ENCODE data around the gene SOX3.

The SOX3 gene

DNA sequence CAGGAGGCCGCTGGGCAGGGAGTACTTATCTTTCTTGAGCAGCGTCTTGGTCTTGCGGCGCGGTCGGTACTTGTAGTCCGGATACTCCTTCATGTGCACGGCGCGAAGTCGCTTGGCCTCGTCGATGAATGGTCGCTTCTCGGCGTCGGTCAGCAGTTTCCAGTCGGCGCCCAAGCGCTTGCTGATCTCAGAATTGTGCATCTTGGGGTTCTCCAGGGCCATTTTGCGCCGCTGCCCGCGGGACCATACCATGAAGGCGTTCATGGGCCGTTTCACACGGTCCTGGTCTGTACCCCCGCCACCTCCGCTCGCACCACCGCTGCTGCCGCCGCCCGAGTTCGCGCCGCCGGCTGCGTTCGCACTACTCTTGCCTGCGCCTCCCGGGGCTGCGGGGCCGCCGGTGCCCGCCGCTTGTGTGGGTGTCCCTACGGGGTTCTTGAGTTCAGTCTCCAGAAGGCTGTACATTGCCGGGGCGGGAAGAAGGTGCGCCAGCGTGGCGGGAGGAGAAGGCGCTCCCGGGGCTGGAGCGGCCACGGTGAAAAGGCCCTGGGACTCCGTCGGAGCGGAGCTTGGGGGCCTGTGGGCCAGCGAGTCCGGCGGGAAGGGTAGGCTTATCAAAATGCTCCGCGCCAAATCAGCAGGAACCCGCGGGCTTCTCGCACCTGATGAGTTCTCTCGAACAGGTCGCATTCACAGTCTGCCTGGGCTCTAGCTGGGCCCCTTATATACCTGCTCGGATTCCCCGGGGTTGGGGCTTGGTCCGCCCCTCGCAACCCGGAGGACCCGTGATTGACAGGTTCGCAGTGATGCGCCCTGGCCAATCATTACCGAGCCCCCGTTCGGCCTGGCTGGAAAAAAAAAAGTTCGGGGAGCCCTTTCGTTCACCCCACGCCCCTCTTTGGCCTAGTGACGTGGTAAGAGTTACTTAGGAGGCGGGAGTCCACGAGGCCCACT is at the start of gene SOX3:
SOX3 (minus strand) TSS at position 699 of the 954 bp plus-strand sequence; CDS start at position 690, 9 bp downstream.
- no peak for DNase-seq

DNA sequence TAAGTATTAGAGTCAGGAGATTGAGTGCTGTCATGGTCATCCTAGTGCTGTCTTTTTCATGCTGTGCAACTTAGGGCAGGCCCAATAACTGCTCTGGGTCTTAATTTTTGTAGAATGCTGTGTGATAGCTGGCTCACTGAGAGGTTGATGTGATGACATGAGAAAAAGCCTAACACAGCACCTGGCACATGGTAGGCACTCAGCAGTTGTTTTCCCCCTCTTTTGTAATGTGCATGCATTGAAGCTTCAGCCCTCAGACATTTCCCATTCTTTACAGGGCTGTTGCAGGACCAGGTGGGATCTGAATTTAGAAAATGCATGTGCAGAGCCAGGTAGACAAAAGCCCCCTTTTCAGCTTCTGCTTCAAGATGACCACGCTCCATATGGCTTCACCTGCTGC is 44.1 kb upstream of the SOX3 start:
- DNase-seq, result no peak

DNA sequence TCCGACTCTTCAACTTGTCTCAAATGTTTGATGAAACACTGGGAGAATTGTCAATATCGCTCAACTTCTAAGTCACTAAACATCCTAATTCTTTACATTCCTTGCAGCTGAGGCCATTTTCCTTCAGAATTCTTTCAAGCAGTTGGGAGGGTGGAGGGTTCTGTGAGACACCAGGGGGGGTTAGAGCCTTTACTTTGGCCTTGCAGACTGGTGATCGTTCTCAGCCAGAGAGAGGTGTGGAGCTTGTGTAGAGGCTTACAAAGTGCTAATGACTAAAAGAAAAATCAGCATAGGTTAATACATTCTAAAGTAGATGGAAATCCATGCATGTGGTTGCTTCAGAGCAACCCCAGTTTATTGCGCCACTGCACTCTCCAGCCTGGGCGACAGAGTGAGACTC is 21.3 kb upstream of the SOX3 start:
- no peak for DNase-seq

DNA sequence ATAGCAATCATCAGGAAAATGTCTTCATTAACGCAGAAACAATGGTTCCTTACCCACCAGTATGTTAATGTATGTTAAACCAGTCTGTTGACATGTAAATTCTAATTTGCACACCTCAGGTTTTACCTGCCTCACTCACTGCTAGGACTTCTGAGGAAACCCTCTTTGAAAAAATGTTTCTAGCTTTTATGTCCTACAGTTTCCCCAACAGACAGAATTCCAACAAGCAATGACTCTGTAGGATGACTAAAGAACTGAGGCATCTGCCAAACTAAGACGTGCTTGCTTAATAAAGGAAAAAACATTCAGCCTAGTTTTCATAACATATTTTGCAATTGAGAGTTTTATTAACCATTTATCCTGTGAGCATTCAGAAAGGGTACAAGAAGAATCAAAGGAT is 20.6 kb upstream of the SOX3 start:
- DNase-seq, result no peak

DNA sequence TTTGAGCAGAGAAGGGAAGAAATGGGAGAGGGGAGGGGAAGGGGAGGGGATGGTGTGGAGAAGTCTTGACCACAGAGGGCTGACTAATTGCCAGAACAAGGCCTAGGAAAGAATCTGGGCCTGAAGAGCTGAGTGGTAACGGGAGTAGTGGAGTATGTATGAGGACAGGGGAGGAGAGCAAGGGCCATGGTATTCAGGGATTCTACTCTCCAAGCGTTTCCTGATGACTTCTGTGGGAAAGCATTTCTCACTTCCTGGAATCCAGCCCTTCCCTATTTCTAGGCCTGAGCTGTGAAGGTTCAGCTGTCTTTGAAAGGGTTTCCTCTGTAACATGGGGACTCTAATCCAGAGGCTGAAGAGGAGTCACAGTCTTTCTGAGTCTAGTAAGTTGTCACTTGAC is 19.7 kb upstream of the SOX3 start:
- DNase-seq, result no peak

DNA sequence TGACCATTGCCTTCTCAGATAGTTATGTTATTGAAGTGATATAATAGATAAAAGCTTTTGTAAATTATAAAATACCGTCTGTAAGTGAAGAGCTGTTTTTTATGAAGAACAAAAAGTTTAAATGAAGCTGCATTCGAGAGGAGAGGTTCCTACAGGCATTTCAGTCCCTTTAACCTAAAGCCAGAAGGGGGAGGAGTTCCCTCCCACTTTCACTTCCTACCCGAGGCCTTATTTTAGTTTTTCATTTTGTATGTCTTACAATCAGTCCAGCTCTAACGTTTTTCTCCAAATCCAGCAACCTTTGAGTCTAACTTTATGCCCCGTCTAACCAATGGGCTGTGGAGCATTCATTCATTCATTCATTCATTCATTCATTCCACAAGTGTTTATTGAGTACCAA is 16.5 kb upstream of the SOX3 start:
- no peak for DNase-seq

DNA sequence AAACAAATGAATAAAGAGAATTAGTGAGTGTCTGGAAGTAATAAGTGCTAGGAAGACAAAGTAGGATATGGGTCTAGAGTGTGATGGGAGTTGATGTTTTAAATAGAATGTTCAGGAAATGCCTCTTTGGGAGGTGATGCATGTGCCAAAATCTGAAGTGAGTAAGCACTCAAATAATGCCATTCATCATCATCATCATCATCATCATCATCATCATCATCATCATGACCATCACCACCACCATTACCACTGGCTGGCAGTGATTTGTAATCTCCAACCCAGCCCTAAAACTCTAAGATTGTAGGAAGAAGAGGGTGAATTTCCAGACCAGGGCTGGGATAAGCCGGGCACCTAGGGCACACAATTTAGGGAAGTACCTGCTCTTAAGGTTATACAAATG is 9.7 kb upstream of the SOX3 start:
- DNase-seq, result no peak

DNA sequence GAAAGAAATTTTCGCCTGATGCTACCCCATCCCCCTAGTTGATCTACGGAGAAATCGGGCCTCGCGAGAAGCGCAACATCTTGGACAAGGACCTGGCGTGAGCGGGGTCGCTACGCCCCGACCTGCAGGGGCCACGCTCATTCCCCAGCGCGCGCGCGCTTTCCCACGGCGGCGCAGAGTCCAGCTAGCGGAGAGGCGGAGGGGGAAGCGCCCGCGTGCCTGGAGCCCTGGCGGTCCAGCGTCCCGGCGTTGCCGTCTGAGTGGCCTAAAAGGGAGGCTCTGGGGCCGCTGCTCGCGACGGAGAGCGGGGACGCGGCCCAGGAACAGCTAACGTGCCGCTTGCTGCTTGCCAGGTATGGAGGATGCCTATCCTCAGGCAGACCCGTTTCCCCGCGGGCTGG is 6.0 kb upstream of the SOX3 start:
- no peak for DNase-seq

DNA sequence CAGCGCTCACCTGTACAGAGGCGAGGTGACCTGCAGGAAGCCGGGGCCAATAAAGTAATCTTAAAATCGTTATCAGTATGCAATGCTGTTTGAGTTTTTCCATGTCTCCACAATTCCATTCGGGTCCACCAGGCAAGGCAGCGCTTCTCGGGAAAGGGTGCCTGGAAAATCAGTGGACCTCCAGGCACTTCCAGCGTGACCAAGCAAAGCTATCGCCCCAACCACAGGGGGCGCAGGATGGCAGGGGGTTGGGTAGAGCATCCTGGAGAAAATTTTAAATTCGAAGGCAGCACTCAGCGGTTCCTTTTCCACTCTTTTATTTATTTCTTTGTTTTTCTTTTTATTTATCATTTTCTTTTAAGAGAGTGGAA is 5.4 kb upstream of the SOX3 start:
- no peak for DNase-seq

DNA sequence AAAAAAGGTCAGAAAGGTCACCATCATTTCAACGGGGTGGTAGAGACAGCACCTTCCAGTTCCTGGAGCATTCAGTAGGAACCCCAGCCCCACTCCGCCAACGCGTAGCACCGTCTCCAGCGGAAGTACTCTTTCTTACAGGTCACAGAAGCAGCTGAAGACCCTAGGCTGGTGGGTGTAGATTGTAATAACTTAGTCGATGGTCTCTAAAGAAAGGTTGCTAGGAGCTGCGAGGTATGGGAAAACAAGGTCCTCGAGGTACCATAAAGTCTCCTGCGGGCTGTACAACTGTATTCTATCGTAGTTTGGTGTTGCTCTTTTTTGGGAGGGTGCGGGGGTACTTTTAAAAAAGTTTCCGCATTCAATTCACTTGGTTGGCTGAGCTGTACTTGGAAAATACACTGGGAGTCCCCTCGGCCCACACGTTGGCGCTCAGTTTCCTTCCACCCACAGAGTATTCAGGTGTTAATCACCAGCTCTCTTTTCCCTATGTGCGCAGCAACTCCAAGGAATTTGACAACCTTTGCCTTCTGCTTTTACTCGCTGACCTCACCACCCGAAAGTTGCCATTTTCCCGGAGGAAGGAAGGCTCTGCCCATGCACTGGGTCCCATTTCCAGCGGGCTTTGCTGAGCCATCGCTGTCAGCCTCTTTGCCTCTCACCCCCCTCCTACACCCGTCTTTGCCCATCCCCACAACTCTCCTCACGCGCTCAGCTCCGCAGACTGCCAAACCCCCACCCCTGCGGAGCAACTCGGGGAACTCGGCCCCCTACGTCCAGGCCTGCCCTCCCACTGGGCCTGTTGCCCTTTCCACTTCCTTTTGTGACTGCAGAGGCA is 4.8 kb upstream of the SOX3 start:
- DNase-seq, result no peak

DNA sequence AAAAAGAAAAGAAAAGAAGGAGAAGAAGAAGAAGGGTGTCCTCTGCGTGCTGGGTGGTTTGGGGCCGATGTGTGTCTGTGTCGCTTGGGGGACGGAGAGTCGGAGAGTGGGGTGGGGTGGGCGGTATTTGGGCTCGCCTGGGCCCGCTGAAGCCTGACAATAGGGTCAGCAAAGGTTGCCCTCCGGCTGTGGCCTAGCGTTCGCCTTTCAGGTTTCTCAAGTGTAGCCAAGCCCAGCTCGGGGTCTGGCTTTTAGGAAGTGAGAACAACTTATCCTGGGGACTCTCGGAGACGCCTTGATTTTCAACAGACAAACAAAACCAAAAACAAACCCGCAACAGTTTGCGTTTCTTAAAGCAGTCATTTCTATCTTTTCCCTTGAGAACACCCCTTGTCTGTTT is 4.1 kb upstream of the SOX3 start:
- DNase-seq, result no peak

DNA sequence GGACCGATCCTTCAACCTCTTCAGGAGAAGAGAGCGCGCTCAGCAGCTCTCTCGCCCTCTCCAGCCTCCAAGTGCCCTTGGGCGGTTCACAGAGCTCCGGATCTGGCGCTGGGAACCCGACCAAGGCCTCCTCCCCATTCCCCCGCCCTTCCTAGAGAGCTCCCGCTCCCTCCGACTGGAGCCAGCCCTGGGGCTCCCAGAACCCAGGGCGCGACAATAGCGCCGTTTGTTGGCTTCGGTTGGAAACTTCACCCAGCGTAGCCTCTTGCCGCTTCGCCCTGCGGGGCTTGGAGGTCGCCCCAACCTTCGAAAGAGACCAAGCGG is 3.1 kb upstream of the SOX3 start:
- DNase-seq, result no peak

DNA sequence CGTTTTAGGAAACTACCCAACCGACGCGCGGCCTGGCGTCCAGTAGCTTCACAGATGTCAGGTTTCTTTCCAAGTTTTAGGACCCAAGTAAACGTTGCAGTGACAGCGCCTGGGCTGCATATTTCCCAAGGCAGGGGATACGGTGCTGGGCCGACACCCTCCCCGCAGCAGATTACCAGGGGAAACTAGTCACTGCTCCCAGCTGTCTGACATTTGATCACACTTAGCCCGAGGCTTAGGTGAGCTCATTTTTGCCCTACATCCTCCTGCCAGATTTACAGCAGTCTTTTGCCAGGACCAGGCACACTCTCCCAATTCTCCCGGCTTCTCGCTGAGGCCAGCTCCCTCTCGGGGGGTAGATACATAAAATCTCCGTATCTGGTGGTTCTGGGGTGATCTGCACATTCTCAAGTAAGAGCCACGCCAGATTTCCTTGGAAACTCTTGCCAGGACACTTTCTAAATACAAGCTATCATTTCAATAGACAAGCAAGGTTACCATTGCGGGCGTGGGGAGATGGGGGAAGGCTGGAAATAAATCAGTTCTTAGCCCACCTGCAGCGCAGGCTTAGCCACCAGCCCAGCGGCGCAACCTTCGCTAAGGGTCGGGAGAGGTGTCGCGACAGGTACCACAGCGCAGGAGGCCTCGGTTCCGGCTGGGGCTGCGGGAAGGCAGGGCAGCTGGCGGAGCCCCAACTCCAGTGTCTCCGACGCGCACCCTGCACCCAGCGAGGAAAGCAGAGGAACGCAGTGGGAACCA is 2.5 kb upstream of the SOX3 start:
- DNase-seq, result no peak

DNA sequence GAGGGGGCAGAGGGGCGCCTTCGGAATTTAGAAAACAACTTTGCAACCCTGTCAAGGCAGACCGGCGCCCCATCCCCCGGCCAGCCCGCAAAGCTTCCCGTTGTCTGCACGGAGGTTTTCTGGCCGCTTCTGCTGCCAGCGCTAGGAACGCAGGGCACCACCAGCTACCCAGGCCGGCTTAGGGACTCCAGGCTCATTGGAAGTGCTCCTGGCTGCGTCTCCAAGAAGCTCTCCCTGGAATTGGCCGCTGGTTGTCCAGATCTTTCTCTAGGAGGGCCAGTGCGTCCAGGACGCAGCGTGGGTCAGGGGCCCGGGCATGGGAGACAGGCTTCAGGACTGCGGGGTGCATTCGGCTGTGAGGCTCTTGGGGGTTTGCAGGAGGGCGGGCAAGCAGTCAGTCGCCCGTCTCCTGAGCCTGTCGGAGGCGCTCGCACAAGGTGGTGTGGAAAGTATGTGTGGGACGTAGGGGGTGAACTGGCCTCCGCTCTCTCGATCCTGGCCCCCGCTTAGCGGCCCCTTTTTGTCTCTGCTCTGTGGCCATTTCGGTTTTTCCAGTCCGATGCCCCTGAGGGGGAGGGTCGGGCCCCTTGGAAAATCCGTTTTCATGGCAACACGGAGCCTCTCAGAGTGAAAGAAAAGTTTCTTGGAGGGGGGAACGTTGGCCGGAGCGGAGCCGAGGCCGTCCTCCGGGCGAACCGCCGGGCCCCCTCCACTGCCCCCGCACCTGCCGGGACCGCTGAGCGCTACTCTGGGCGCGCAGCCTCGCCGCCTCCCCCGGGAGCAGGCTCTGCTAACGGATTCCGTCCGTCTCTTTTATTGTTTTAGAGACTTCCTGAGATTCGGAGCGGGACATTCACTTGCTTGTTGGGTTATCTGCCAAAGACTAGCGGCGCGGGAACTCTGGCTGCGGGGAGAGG is 810 bp upstream of the SOX3 start:
- no peak for DNase-seq

DNA sequence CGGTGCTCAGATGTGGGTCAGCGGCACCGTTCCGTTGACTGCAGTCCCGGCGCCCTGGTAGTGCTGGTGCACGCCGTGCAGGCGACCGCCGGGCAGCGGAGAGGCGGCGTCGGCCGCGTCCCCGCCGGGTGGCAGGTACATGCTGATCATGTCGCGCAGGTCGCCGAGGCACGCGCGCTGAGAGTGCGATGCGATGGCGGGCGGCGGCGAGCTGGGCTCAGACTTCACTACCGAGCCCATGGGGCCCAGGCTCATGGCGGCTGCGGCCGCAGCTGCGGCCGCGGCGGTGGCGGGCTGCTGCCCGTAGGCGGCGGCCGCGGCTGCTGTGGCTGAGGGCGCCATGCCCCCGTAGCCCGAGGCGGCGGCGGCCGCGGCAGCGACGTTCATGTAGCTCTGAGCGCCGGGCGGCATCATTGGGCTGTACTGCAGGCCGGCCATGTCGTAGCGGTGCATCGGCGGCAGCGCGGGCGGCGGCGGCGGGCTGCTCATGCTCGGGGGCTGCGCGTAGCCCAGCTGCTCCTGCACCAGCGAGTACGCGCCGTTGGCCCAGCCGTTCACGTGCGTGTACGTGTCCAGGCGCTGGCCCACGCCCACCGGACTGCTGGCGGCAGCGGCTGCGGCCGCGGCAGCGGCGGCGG is 1.0 kb downstream of the SOX3 start:
- peak; percentile 3 for DNase-seq

DNA sequence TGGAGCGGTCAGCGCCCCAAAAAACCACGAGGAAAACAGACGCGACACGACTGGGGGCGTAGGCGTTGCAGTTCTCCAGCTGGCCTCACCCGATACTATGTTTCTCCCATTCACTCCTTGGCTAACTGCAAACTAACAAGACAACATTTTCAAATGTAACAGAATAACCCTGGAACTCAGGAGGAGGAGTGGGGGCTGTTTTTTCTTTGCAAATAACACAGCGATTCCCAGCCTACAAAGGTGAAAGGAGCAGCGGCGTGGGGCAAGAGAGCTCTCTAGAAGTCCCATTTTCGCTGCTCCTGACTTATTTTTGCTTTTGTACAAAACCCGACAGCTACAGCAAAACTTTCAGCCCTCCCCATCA is 1.6 kb downstream of the SOX3 start:
- no peak for DNase-seq

DNA sequence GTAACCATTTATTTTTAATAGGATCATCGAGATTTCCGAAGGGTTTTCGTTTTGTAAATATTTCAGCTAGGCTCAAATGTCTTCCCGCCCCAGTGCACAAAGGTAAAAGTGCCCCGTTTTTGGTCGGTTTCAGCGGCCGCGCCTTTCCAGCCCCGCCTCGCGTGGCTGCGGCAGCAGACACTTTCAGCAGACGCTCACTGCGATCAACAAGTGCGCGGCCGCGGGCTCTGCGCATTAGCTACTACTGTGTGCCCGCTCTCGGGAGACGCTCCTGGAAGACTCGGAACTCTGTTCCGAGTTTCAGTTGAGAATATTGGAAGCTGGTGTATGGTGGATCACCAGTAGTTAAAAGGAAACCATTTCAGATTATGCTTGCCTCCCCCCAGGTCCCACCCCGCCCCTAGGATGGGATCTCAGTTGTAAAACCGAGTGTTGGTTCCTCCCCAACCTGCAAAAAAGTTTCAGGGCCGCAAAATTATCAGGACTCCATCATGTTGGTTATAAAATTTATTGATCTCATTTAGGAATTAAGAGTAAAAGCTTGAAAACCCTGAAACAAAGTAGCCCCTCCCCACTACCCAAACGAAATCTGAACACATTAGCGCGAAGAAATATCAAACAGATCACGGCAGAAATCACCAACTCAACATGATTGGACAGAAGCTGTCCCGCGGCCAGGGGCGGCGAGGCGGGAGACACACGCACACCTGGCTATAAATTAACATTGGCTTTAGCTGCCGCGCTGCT is 2.2 kb downstream of the SOX3 start:
- DNase-seq, result no peak

DNA sequence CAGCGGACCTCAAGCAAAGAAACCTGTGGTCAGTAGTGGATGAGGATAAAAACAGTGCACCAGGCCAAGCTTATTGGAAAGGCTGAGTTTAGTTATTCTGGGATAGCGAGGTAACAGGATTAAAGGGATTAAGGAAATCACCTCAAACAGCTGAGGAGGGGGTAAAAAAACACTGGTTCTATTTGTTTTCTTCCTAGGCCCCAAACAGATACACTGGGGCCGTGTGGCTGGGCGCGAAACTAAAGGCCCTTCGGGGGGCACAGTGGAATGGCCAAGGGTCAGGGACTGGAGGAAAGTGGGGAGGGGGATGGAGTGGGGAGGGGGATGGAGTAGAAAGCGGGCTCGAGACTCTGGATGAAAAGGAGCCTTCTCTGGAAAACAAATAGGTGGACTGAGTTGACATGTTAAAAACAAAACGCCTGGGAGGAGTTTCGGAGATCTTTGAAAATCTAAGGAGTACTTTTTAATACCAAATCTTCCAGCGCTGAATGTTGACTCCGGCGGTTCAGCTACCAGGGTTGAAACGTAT is 2.9 kb downstream of the SOX3 start:
- no peak for DNase-seq

DNA sequence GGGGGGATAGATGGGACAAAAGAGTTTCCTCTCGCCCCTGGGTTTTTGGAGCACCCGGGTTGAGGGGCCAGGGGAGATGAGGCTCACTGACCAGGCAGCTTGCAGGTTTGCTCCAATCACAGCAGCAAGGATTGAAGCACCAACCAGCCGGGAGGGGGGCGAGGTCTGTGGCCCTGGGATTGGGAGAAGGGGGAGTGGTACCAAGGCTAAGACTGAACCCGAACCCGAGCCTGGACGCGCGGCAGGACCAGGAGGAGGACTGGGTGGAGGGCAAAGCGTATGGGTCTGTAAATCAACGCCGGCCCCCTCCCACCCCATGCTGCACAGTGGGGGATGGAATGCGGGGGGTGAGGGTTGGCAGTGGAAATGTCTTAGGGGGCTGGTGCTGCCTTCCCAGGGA is 3.5 kb downstream of the SOX3 start:
- no peak for DNase-seq

DNA sequence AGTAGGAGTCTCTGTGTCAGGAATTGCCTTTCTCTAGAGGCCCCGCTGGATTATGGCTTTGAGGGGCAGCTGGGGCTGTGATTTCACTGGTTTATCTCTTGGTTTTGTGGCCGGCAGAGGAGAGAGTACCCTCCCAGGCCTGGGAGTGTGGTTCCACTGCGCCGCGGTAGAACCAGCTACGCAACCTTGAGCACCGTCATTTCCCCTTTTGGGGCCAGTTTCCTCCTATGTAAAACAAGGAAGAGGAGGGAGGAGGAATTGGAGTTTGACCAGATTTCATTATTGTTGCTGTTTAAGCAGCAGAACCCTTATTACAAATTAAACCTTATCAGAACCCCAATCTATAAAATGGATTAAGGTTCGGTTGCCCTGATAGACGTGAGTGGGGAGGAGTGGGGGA is 4.4 kb downstream of the SOX3 start:
- DNase-seq, result no peak

DNA sequence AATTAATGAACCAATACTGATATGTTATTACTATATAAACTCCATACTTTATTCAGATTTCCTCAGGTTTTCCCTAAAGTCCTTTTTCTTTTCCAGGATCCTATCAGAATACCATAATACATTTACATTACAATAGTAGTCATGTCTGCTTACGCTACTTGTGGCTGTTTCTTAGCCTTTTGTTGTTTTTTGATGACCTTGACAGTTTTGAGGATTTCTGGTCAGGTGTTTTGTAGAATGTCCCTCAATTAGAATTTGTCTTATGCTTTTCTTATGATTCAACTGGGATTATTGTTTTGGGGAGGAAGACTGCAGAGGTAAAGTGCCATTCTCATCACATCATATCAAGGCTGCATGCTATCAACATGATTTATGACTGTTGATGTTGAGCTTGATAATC is 9.1 kb downstream of the SOX3 start:
- no peak for DNase-seq

Measured in activated CD4-positive, alpha-beta T cell treated with anti-CD3 and anti-CD28 coated beads, Interleukin-2, Interleukin-6, amounts not matched to agents 100 ng/mL and 50 ng/mL, durations not matched to agents 16 hours and 8 hours (primary cell).